Osteocyte (in vitro differentiated cells): ENCODE data around the gene ARL17A. TPM values are rescaled to one million over a fixed set of nuclear protein-coding genes. Genes with fewer than 3 reads are reported as not detected.
A peak's percentile ranks its signal among the peaks of the same experiment; 100 is the strongest.
"Not testable (repeated sequence)": the region's sequence is repeated elsewhere in the genome, so short reads cannot be mapped to it uniquely, and the experiment has no call there.

Experiments
- DNase-seq: peaks from one replicate; pipeline ENCODE4 v3.0.0; 2021; ENCODE audit warnings: mixed read lengths; ENCODE audit not compliant: unreplicated experiment; ENCODE audit errors: extremely low spot score
- H3K27ac Mint-ChIP-seq: one replicate; pipeline ENCODE4 v1.8.0; 2021; ENCODE audit warnings: mild to moderate bottlenecking, mixed read lengths; ENCODE audit not compliant: unreplicated experiment
- H3K27me3 Mint-ChIP-seq: one replicate; pipeline ENCODE4 v1.8.0; 2021; ENCODE audit warnings: mixed read lengths; ENCODE audit not compliant: unreplicated experiment
- H3K36me3 Mint-ChIP-seq: one replicate; pipeline ENCODE4 v1.8.0; 2021; ENCODE audit warnings: mixed read lengths; ENCODE audit not compliant: unreplicated experiment
- H3K4me1 Mint-ChIP-seq: one replicate; pipeline ENCODE4 v1.8.0; 2021; ENCODE audit warnings: mixed read lengths; ENCODE audit not compliant: unreplicated experiment
- H3K4me3 Mint-ChIP-seq: one replicate; pipeline ENCODE4 v1.8.0; 2021; ENCODE audit warnings: mild to moderate bottlenecking, moderate library complexity, mixed read lengths; ENCODE audit not compliant: unreplicated experiment
- H3K9me3 Mint-ChIP-seq: one replicate; pipeline ENCODE4 v1.8.0; 2021; ENCODE audit warnings: mixed read lengths; ENCODE audit not compliant: unreplicated experiment
- total RNA-seq: library from RNA; stranded (reverse); gene quantifications from 2 replicates; pipeline ENCODE4 v1.2.1, GENCODE V29; 2021

ARL17A gene
- total RNA-seq, 1 donor from 2014 or later, result 9.2 TPM

DNA sequence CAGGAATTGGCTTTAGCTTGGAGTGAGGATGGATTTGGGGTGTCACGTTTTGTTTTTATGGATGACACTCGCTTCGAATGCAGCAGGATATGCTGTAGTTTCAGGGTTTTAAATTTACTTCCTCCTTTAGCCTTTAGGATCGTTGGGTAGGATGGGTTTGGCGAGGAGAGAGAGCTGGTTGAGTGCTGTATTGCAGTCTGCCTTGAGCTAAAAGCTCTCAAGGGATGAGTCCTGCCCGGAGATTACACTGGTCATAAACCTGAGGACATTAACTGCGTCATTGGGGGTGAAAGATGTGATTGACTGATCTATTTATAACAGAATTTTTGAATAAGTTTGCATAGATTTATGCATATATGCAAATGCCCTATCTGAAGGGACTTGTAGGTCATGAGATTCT is 11.8 kb upstream of the ARL17A start:
- H3K4me3 Mint-ChIP-seq, H3K27me3 Mint-ChIP-seq, H3K9me3 Mint-ChIP-seq, DNase-seq, H3K36me3 Mint-ChIP-seq, H3K4me1 Mint-ChIP-seq, H3K27ac Mint-ChIP-seq: not testable (repeated sequence)

DNA sequence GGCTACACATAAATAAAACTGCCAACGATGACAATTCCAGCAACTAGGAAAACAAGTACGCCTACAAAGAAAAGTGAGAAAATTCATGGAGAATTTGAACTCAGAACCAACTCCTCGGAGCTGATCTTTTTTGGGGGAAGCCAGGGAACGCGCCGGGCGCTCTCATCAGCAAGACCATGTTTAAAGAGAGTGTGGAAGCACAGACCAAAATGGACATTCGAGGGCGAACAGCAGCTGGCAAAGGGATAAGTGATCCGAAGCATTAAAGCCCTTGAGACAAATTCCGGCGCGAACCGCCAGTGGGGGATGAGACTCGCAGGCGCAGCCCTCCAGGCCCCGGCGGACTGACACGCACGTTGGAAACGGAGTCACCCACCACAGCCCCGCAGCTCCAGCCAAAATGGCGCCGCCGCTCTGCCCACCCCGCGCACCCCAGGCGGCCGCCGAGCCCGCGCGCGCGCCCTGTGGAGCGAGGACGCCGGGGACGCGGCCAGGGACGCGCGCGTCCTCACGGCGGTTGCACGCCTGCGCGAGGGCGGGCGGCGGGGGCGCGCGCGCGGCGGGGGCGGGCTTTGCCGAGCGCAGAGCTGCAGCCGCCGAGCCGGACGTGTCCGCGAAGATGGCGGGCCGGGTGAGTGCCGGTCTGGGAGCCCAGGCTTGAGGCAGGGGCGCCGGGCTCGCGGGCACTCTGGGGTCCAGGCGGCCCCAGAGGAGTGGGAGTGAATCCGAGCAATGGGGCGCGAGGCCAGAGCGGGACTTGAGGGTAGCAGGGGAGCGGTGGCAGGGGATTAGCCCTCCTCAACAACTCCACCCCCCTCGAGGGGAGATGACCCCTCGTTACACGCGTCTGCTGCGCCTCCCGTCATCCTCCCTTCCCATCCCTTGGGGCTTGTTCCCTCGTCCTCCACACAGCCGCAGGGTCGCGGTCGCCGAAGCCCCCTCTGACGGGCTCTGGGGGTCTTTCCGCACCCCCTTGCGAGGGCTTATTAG is 11.0 kb upstream of the ARL17A start, which contains the start of gene NSF:
Gene NSF, plus strand, starts transcription at position 513 of the 990 bp plus-strand sequence. Its CDS starts 107 bp downstream, at position 620.
- H3K9me3 Mint-ChIP-seq, H3K27me3 Mint-ChIP-seq, H3K4me1 Mint-ChIP-seq, H3K36me3 Mint-ChIP-seq, H3K27ac Mint-ChIP-seq, DNase-seq, H3K4me3 Mint-ChIP-seq: not testable (repeated sequence)

GRCh38 chr17:46585444-46585843 is 6.0 kb upstream of the ARL17A start:
- not testable (repeated sequence) for DNase-seq, H3K27ac Mint-ChIP-seq, H3K27me3 Mint-ChIP-seq, H3K9me3 Mint-ChIP-seq, H3K36me3 Mint-ChIP-seq, H3K4me1 Mint-ChIP-seq, H3K4me3 Mint-ChIP-seq

DNA sequence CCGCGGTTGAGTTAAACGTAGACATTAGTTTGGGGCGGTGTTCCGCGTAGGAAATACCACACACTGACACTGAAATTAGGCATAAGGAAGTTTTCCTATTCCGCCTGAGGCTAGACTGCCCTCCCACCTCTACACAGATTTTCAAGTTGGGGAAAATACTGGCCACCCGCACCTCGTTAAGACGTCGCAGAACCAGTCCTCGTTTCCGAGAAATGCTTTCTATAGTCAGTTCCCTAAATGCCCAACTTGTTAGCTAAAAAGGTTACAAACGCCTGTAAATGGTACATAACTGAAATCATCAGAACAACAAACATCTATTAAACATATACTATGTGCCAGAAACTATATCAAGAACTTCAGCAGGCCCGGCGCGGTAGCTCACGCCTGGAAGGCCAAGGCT is 591 bp upstream of the ARL17A start:
- H3K4me3 Mint-ChIP-seq, result peak overlapping the region; percentile 61
- not testable (repeated sequence) for H3K4me1 Mint-ChIP-seq, DNase-seq, H3K9me3 Mint-ChIP-seq, H3K36me3 Mint-ChIP-seq, H3K27ac Mint-ChIP-seq, H3K27me3 Mint-ChIP-seq

DNA sequence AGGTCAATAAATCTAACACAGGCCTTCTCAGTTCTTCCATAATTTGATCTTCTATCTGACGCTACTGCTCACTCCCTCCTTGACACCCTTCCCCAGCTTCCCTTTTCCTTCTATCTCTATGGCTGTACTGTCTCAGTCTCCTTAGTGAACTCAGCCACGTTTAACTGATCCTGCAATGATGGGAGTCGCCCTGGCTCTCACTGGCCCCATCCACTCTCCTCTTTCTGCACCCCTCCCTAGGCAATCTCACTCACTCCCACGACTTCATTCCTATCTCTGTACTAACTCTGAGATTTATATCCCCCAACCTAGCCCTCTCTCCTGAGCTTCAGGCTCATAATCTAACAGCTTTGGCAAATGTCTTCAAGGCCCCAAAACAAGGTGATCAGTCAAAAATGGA is 7.7 kb downstream of the ARL17A start:
- not testable (repeated sequence) for H3K4me1 Mint-ChIP-seq, DNase-seq, H3K36me3 Mint-ChIP-seq, H3K27me3 Mint-ChIP-seq, H3K9me3 Mint-ChIP-seq, H3K27ac Mint-ChIP-seq, H3K4me3 Mint-ChIP-seq

DNA sequence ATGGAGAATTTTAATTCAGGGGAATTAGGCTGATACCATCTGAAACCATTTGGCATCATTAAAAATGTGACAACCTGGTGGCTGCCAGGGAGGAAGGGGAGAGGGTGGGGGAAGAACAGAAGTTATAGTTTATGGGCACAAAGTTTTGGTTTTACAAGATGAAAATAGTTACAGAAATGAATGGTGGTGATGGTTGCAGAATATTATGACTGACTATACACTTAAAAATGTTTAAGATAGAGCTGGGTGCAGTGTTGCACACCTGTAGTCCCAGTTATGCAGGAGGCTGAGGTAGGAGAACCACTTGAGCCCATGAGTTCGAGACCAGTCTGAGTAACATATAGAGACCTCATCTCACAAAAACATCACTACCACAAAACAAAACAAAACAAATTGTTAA is 12.5 kb downstream of the ARL17A start:
- not testable (repeated sequence) for H3K27me3 Mint-ChIP-seq, H3K9me3 Mint-ChIP-seq, H3K36me3 Mint-ChIP-seq, DNase-seq, H3K27ac Mint-ChIP-seq, H3K4me3 Mint-ChIP-seq, H3K4me1 Mint-ChIP-seq

DNA sequence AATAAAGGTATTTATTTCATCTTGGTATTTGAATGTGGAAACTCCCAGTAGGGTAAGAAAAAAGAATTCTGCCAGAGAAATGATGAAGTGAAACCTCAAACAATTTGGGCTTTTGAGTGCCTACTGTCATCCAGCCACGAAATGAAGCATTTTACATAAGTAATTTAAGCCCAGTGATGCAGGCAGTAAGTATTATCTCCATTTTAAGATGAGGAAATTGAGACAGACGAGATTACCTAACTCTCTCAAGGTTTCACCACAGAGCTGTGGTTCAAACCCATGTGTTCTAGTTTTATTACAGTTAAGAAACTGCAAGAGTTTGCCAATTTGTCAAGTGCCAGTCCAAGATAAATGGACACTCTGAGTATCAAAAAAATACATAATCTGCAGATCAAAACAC is 13.2 kb downstream of the ARL17A start:
- H3K27me3 Mint-ChIP-seq, DNase-seq, H3K4me3 Mint-ChIP-seq, H3K36me3 Mint-ChIP-seq, H3K27ac Mint-ChIP-seq, H3K4me1 Mint-ChIP-seq, H3K9me3 Mint-ChIP-seq: not testable (repeated sequence)

GRCh38 chr17:46560048-46560447 is 19.4 kb downstream of the ARL17A start:
- not testable (repeated sequence) for H3K27me3 Mint-ChIP-seq, DNase-seq, H3K4me3 Mint-ChIP-seq, H3K9me3 Mint-ChIP-seq, H3K36me3 Mint-ChIP-seq, H3K27ac Mint-ChIP-seq, H3K4me1 Mint-ChIP-seq

- H3K4me1 Mint-ChIP-seq, H3K9me3 Mint-ChIP-seq, H3K36me3 Mint-ChIP-seq, H3K27me3 Mint-ChIP-seq, H3K27ac Mint-ChIP-seq, DNase-seq, H3K4me3 Mint-ChIP-seq: not testable (repeated sequence)
Observed at GRCh38 chr17:46559155-46559554, 20.3 kb downstream of the ARL17A start.

- H3K36me3 Mint-ChIP-seq, H3K4me3 Mint-ChIP-seq, H3K27me3 Mint-ChIP-seq, DNase-seq, H3K27ac Mint-ChIP-seq, H3K4me1 Mint-ChIP-seq, H3K9me3 Mint-ChIP-seq: not testable (repeated sequence)
Observed at GRCh38 chr17:46548607-46549006, 30.9 kb downstream of the ARL17A start.

GRCh38 chr17:46534716-46535115 is 44.8 kb downstream of the ARL17A start:
- peak; percentile 84 for DNase-seq
- H3K27ac Mint-ChIP-seq, result not testable (repeated sequence)

GRCh38 chr17:46512168-46512567 is 67.3 kb downstream of the ARL17A start, which contains the start of gene LRRC37A2:
TSS of gene LRRC37A2 (plus strand) at chr17:46512468. CDS start at chr17:46512713, 245 bp downstream.
- H3K36me3 Mint-ChIP-seq, H3K27me3 Mint-ChIP-seq, DNase-seq, H3K4me3 Mint-ChIP-seq, H3K4me1 Mint-ChIP-seq, H3K9me3 Mint-ChIP-seq, H3K27ac Mint-ChIP-seq: not testable (repeated sequence)

More at GRCh38 chr17:46534716-46535115, 44.8 kb downstream of the ARL17A start:
- H3K36me3 Mint-ChIP-seq, H3K4me1 Mint-ChIP-seq, H3K4me3 Mint-ChIP-seq, H3K27me3 Mint-ChIP-seq, H3K9me3 Mint-ChIP-seq: not testable (repeated sequence)
